NCI-H1930 (cell line): ENCODE results near the gene G3BP1.
"Not testable (repeated sequence)": the region's sequence is repeated elsewhere in the genome, so short reads cannot be mapped to it uniquely, and the experiment has no call there.

ENCODE experiments used
- DNase-seq, 2 experiments: peaks; one replicate each; lab custom pipeline; 2025; lab: John Stamatoyannopoulos, UW

G3BP1 gene

DNA sequence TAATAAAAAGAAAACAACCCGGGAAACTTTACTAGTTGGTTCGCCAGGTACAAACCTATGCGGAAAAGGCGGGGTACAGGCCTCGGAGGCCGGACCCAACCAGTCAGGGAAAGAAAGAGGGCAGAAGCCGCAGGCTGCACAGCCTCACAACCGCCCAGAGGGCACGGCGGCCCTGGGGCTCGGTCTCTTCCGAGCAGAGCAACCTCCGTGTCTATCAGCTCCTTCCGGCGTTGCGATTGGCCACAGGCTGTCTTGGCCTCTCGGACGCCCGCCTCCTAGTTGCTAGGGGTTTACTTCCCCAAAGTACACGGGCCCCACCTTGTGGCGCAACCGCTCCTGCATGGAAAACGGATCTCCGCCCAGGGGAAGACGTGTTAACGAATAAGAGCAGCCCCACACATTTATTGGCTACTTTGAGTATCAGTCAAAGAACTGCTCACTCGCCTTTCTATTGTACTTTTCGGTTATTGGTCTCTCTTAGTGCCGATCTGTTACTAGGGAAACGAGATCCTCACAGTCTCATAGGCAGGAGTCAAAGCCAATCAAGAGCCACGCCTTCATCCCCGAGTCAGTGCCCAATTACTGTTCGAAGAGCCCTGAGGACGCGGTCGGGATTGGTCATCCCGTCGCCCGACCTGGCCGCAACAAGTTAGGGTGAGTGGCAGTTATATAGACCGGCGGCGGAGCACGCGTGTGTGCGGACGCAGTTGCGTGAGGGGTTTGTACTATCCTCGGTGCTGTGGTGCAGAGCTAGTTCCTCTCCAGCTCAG, at the start of gene G3BP1:
Gene G3BP1, plus strand, starts transcription at position 696 of the 770 bp plus-strand sequence. CDS start 14,667 bp downstream, outside the sequence.
- DNase-seq = peak; percentile 98 to 99

DNA sequence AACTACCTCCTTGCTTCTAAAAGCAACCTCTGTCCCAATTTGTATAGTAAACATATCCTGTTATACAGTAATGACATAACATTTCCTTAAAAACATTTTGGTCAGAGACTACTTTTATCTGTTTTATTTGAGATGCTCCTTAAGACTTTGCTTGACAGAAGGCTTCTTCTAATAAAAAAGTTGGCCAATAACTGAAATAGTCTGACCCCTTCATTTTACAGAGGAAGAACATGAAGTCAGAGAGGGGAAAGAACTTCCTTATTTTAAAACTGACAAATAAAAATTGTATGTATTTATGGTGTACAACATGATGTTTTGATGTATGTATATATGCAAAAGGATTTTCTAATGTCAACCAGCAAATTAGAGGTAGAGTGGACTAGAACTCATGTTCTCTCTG, 49.2 kb upstream of the G3BP1 start:
- no peak for DNase-seq

DNA sequence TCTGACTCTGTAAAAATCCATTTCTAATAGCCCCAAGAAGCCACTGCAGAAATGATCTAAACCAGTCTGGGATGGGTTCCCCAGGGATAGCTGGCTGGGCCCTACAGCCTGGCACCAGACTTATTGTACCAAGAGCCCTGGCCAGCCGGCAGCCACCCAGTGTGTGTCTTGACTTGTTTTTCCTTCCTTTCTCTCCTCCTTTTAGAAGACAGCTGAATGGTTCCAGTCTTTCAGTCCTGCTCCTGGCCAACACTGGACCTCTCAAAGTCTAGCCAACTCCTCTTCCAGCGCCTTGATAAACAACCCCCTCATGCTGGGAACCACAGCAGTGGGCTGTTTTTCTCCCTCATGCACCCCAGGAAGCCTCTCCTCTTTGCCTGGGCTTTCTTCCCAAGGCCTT, 47.4 kb upstream of the G3BP1 start:
- no peak for DNase-seq

DNA sequence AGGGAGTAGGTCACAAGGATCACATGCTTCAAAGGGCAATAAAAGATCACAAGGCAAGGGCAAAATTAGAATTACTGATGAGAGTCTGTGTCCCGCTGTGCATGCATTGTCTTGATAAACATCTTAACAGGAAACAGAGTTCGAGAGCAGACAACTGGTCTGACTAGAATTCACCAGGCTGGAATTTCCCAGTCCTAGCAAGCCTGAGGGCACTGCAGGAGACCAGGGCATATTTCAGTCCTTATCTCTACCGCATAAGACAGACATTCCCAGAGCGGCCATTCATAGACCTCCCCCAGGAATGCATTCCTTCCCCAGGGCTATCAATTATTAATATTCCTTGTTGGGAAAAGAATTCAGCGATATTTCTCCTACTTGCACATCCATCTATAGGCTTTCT, 42.2 kb upstream of the G3BP1 start:
- DNase-seq = not testable (repeated sequence)

DNA sequence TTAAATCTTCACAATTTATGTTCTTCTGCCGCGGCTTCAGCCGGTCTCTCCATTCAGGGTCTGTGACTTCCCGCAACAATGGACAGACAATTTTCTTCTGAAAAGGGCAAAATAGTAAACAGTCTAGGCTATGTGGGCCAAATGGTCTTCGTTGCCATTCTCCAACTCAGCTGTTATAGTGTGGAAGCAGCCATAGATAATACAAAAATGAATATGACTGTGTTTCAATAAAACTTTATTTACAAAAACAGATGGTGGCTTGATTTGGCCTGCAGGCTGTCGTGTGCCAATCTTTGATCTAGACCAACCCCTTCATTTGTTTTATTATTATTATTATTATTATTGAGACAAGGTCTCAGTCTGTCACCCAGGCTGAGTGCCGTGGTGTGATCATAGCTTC, 41.4 kb upstream of the G3BP1 start:
- DNase-seq = no peak

DNA sequence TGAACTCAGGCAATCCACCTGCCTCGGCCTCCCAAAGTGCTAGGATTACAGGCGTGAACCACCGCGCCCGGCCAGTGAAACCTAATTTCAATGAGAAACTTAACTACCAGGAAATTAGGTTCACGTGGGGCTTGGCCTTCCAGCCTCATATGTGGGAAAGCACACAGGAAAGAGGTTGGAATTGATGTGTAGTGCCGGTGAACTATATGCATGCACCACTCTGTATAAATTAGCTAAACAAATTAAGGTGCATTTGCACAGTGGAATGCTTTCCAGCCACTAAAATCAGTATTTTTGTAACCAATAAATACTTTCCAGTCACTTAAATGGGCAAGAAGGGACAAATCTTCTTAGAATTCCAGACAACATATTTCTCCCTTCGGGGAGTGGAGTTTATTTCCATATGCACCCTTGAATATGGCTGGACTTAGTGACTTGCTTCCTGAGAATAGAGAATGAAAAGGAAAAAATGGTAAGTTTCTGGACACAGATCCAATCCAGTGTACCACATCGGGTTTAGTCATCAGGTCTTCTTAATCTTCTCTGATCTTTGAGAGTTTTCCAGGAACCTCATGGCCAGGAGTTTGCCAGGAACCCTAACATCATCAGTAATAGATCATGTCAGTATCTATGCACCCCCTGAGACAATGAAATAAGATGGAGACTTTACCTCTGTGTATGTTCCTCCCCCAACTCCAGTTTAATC, 38.2 kb upstream of the G3BP1 start:
- DNase-seq = no peak

DNA sequence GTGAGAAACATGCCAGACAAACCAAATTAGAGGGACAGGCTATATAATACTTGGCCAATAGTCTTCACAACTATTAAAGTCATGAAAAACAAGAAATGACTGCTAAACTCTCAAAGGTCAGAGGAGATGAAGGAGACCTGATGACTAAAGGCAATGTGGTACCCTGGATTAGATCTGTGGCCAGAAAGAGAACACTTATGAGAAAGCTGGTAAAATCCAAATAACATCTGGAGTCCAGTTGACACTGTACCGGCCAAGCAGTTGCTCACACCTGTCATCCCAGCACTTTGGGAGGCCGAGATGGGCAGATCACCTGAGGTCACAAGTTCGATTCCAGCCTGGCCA, 37.7 kb upstream of the G3BP1 start:
- no peak for DNase-seq

DNA sequence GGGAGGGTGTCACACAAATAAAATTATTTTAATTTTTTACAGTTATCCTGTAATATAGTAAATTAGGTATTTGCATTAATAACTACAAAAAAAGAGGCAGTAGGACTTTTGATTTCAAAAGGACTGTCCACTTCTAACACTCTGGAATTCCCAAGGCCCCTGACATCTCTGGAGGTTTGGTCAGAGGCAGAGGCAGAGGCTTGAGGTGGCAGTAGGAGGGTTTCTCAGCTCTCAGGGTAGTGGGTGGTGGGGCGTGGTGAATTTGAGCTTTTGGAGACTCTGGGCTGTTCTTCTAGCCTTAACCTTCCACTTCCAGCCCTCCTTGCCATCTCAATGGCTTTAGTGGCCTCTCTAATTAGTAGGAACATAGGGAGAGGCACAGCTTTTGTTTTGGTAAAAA, 36.1 kb upstream of the G3BP1 start:
- no peak for DNase-seq

DNA sequence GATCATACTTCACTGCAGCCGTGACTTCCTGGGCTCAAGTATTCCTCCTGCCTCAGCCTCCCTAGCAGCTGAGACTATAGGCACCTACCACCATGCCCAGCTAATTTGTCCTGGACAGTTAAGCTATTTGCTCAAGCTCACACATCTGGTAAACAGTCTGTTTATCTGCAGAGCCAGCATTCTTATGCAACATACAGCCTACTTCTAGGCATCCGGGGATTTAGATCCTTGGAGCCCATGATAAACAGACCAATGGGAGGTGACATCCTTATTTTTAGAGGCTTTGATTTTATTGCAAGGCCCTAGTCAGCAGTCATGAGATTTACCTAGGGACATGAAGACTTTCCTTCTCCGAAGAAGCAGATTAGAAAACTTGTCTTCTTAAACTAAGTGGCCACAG, 34.3 kb upstream of the G3BP1 start:
- DNase-seq = no peak

DNA sequence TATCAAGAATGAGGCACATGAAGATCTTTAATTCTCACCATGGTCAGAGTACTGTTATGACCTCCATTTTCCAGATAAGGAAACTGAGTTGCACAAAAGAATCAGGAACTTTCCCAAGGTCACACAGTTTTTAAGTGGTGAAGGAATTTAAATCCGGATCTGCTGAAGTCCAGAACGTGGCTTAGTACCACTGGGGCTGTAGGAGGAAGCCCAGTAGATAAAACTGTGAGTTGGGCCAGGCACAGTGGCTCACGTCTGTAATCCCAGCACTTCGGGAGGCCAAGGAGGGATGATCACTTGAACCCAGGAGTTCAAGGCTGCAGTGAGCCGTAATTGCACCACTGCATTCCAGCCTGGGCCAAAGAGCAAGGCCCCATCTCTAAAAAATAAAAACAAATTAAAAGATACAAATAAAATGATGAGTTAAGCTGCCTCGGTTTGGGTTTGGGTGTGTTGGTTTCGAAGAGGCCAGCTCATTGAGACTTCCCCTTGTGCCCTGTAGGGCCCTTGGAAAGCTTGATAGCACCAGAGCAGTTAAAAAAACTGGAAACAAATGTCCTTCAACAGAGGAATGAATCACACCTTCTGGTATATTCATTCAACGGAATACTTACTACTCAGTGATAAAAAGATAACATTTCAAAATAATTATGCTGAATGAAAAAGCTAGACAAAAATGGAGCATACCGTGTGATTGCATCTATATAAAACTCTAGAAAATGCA, 33.5 kb upstream of the G3BP1 start:
- no peak for DNase-seq

DNA sequence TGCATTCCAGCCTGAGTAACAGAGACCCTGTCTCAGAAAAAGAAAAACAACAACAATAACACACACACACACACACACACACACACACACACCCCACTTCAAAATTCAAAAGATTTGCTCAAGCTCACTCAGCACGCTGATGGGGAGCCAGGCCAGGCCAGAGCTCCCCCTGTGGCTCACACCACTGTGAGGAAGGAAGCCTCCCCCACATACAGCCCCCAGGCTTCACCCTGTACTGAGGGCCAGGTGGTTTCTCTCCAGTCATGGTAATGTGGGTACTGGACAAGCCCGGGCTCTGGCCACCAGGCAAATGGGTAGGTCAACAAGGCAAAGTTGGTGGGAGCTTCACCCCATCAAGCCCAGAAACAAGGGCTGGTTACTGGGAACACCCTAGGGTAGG, 32.4 kb upstream of the G3BP1 start:
- no peak for DNase-seq

DNA sequence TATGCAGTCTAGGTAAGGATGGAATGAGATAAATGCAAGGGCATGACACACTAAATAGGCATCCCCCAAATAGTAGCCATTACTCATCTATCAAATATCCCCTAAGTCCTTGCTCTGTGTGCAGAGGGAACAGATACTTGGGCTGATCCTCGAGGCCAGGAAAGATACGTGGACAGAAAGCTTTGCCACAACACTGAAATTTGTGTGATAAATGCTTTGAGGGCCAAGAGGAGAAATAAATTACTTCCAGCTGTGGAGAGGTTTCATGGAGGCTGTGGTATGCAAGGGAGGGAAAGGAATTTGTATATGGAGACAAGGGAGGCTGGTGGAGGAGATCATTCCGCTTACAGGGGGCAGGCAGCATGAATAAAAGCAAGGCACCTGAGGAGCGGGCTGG, 31.8 kb upstream of the G3BP1 start:
- DNase-seq = no peak

DNA sequence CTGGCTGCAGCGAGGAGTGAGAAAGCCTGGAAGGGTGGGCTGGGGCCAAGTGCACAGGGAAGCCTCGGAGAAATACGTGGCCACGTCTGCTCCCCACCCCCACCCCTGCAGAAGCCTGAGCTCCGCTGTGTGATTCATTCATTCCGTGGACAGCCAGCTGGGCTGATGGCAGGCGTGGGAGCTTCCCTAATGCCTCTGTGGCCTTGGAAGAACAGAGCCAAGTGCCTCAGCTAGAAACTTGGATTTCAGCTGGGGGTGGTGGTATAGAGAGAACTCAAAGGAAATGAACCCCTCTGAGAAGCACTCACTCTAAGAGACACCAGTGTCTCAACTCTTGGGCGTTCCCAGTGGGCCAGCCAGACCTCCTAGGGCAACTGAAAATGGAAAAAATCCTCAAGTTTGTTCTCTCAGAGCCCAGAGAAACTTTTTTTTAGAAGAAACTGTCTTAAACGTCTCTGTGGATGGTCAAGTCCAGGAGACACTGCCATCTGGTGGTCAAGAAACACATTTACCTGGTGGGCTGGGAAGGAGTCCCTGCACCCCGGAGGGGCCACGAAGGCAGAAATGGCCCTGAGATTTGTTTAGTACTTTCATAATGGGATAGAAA, 31.3 kb upstream of the G3BP1 start:
- DNase-seq = peak in 1 of 2 experiments; percentile 6

DNA sequence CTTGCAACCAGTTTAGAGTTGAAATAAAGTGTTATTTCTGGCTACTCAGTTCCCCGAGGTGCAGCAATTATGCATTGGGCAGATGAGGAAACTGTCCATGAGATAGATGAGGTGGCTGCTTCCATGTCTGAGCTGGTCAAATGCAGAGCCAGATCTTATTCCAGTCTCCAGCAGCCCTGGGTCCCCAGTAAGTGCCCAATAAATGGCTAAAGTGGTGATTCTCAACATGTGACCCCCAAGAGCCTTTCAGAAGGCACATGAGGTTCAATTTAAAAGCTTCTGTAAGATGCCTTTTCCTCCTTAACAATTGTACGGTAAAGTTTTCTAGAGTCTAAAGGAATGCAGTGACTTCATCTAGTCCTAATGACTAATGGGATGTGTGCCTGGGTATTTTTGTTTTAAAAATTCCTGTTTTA, 30.8 kb upstream of the G3BP1 start:
- no peak for DNase-seq

DNA sequence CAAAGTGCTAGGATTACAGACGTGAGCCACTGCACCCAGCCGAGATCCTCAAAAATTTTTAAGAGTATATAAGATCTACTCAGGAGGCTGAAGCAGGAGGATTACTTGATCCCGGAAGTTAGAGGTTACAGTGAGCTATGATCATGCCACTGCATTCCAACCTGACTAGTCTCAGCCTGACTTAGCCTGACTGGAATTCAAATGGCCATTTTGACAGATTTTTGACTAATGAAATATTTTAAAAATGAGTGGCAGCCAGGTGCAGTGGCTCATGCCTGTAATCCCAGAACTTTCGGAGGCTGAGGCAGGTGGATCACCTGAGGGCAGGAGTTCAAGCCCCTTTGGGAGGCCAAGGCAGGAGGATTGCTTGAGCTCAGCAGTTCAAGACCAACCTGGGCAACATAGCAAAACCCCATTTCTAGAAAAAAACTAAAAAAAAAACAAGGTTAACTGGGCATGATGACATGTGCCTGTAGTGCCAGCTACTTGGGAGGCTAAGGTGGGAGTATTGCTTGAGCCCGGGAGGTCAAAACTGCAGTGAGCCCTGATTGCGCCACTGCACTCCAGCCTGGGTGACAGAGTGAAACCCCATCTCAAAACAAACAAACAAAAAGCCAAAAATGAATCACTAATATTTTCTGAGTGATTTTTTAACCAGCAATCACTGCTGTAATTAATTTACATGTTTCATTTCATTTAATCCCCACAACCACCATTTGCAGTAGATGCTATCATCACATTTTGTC, 29.9 kb upstream of the G3BP1 start:
- no peak for DNase-seq

DNA sequence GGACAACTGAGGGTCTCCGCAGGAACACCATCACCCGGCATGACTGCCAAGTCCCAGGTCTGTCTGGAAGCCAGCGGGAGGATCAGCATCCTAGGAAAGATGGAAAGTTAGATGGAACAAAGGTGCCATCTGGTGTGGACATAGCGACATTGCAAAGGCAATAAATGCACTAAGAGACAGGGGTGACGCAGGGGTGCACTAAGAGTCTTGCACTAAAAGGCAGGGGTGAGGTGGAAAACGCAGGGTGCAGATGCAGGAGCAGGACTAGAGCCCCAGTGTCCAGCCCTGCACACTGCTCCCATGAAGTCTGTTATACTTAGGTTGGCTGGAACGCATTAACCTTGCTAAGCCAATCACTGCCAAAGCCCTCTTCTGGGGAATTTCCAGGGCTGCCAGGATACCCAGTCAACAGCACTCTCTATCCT, 28.9 kb upstream of the G3BP1 start:
- DNase-seq = no peak

DNA sequence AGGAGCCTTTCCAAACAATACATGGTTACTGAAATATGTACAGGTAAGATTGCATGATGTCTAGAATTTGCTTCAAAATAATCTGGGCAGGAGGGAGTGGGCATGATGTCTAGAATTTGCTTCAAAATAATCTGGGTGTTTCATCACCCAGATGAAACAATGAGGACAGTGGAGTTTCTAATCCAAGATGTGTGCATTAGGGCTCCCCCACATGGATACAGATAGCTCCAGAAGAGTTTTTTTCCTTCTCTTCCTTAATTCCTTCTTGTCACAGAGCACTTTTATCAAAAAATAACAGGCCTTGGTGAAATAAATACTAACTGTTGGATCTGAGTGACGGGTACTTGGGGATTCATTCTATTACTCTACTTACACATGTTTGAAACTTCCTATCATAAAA, 28.2 kb upstream of the G3BP1 start:
- DNase-seq = no peak

DNA sequence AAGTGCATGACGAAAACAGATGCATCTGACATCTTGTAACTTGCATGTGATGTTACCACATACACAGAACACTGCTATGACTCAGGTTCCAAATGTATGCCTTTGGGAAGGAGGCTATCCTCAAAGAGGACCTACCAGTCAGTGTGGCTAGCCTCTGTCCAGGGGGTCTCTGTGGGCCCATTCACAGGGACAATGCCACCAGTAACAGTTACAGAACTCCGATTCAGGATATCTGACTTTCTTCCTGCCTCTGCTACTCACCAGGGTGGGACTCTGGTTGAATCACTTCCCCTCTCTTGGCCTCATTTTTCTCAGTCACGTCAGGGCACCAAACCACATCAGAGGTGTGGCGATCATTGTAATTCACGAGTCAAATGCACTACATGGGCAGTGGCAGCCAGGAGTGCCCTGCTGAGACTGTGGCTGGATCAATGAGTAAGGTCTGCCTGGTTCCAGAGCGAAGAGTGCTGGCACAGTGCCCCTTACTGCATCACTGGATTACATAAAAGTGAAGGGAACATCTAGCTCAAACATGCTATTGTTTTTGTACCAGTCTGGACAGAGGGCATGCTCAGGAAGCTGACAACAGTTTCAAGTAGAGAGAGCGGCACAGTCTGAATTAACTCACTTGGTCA, 26.6 kb upstream of the G3BP1 start:
- no peak for DNase-seq

DNA sequence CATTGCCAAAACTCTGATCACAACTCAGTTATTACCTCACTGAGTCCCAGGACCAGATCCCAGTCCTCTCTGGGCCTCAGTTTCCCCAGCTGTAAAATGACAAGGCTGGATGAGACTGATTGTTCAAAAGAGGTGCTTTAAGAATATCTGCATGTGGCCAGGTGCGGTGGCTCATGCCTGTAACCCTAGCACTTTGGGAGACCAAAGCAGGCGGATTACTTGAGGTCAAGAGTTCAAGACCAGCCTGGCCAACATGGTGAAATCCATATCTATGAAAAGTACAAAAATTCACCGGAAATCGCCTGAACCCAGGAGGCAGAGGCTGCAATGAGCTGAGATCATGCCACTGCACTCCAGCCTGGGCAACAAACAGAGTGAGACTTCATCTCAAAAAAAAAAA, 21.6 kb upstream of the G3BP1 start:
- DNase-seq = no peak

DNA sequence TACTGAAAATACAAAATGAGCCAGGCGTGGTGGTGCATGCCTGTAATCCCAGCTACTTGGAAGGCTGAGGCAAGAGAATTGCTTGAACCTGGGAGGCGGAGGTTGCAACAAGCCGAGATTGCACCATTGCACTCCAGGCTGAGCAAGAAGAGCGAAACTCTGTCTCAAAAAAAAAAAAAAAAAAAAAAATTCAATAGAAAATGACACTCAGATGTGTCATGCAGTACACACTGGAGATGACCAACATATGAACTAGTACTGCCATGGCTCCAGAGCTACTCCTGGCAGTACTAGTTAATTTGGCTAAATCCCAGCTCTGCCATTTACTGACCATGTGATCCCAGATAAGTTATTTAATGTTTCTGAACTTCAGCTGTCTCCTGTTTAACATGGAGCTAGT, 20.7 kb upstream of the G3BP1 start:
- no peak for DNase-seq

DNA sequence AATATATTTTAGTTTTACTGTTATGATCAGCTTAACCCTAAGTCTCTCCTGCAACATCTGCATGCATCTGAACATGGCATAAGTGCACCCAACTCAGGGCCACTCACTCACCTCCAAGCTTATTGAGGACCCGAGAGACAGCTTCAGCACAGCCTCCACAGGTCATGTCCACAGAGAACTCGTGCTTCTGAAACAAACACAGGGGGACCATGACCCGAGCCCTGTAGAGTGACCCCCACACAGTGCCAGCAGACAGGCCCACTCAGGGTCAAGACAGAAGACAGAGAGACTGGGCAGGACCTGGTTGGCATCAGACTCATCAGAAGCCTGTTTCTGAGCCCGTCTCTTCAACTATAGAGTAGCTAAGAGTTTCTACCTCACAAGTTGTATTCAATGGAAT, 20.2 kb upstream of the G3BP1 start:
- DNase-seq = no peak
